K562 treated with DMSO at 1 percent for 12 hours (cell line): Measurements from ENCODE around the gene RGS1. TPM values are rescaled to one million over a fixed set of nuclear protein-coding genes. Genes with fewer than 3 reads are reported as not detected.

Source experiments
- total RNA-seq: library from RNA; unstranded; fragments of 300-600 nt; gene quantifications from 2 replicates; pipeline ENCODE4 v1.2.3, GENCODE V29; 2022; ENCODE audit not compliant: insufficient read depth

The RGS1 gene
- not detected in 2 replicates for total RNA-seq

GRCh38 chr1:192575499-192576189 is at the start of gene RGS1:
Gene RGS1 (plus strand): TSS chr1:192575773. CDS start chr1:192575793, 20 bp downstream.

Other genes with a start within 250 kb of the RGS1 start
- gene RGS13, start 60.4 kb downstream of the RGS1 start, total RNA-seq = not detected in 2 replicates
- 5.3 and 6.3 TPM in 2 replicates for gene RGS2, start 233.3 kb downstream of the RGS1 start, total RNA-seq